GM18499 (cell line): Measurements from ENCODE around the gene INAFM2.

Experiments
- ATAC-seq: cut with Tn5 transposase; IDR thresholded peaks from one replicate; pipeline ENCODE4 v1.9.1; 2021; ENCODE audit warnings: moderate number of reproducible peaks; ENCODE audit not compliant: insufficient read depth, unreplicated experiment

Gene INAFM2

DNA sequence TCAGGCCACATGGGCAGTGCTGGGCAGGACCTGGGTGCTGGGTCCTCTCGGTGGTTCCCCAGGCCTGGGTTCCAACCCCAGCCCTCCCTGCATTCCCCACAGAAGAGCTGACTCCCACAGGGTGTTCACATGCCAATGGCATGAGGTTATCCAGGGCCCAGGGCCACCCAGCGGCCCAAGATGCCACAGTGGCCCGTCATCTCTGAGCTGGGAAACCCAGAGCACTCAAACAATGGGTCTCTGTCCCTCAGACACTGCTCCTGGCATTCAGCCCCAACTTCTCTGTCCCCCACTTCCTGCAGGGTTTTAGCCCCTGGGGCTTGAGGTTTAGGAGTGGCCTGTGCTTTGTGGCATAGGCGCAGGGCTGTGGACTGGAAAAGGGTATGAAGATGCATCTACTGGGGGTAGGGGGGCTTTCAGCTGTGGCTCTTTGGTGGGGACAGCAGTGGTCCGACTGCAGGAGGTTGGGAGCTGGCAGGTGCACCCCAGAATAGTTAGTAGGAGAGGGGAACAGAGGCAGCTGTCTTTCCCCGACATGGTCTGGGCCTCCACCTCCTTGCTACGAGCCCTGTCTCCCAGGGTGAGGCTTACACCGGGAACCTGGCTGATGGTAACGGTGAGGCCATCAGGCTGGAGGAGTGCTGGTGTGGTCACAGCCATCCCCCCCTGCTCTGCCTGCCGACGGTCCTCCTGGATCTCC lies 15.6 kb downstream of the INAFM2 start:
- no peak for ATAC-seq

DNA sequence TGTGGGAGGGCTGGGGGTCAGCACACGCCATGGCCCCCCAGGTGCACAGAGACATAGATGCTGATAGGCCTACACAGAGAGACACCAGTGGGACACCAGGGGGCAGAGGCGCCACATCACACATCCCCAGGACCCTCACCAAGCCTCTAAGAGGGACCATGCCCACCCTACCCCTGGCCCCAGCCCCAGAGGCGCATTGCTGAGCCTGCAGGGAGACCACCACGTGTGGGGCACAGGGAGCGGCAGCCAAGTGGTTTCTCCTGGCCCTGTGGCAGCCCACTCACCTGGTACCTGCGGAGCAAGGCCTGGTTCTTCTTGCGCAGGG lies 16.1 kb downstream of the INAFM2 start:
- no peak for ATAC-seq

DNA sequence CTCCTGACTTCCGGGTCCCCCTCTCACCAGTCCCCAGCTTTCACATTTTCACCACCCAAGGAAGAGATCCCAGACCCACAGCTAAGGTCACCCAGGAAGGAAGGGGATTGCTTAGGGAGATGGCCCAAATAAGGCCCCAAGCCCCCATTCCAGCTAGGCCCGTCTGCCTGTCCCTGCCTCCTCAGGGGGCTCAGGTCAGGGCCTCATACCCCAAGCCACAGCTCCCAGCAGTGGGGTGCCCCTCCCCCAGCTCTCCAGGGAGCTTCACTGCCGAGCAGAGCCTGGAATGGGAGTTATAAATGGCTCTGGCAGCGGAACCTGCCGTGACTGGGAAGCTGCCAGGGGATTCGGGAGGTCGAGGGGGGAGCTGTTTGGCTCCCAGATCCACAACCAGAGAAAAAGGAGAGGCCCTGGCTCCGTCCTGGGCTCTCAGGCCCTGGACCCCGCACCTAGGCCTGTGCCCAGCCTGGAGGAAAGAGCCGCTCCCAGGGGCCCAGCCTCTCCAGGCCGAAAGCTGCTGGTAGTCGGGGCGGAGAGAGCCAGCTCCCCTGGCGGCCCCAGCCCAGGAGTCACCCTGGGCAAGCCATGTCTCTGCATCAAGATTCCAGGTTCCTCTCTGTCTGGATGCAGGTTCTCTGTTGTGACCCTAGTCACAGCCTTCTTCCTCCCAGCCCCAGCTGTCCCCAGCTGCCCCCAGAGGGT lies 16.7 kb downstream of the INAFM2 start:
- ATAC-seq, result no peak

DNA sequence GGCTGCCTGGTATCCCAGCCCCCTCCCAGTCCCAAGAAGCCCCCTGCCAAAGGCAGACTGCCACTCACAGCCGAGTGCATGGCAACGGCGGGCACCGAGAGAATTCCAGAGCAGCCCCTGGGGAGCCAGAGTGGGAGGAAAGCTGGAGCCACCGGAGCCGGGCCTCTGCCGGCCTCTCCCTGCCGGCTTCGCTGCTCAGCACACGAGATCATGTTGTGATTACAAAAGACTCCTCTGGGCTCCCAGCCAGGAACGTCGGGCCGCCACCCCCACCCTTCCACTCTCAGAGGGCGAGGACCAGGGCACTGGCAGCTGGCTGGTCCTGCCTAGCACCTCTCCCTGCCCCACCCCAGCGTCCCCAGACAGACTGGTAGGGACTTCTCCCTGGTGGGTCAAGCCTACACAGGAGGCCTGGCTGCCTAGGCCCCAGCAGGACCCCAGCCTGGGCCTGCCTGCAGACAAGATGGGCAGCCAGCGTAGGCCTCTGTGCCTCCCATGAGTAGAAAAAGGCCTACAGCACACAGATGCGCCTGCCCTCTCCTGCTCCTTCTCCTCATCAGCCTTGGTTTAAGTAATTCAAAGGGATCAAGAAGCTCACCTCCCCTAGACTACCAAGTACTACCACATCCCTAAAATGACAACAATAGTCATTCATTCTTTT lies 17.4 kb downstream of the INAFM2 start, which contains the start of gene CCDC9B:
Gene CCDC9B (minus strand): TSS at position 200 of the 661 bp plus-strand sequence. CDS start 120 bp downstream, at position 80.
- no peak for ATAC-seq

DNA sequence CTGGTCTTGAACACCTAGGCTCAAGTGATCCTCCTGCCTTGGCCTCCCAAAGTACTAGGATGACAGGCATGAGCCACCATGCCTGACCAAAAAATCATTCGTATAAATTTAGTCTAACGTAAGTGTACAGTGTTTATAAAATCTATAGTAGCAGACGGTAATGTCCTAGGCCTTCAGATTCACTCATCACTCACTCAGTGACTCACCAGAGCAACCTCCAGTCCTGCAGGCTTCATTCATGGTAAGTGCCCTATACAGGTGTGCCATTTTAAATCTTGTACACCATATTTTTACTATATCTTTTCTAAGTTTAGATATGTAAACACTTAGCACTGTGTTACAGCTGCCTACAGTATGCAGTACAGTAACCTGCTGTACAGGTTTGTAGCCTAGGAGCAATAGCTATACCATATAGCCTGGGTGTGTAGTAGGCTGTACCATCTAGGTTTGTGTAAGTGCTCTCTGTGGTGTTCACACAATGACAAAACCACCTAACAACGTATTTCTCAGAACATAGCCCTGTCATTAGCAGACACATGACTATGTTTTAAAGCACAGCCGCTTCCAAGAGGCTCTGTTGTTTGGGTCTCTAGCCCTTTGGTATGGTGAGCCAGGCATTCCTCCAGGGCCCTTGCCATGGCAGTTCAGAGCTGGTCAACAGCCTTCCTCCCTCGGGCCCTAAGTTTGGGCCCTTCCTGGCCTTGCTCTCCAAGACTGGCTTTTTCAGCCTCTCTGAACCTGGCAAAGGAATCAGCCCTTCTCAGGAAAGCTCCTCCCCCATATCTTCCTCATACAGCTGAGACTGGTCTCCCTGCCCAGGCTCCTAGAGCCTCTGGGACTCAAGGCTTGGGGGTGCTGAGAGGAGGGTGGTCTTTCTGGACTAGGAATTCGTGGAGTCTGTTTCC lies 19.2 kb downstream of the INAFM2 start:
- ATAC-seq, result no peak

DNA sequence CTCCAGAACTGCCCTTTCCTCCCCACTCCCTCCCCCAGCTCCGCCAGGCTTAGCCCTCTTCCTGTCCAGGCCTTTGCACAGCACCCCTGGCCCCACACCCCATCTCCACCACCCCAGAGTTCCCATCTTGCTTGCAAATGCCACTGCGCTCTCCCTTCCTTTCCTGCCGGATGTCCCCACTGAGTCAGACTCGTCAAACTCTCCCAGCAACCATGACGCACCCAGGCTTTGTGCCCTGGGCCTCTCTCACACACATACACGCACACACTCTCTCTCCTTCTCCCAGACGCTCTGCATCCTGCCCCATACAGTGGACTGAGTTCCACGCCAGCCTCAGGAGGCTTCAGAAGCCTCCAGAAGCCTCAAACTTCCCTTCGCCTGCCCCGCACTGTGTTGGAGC lies 20.0 kb downstream of the INAFM2 start:
- ATAC-seq, result no peak

DNA sequence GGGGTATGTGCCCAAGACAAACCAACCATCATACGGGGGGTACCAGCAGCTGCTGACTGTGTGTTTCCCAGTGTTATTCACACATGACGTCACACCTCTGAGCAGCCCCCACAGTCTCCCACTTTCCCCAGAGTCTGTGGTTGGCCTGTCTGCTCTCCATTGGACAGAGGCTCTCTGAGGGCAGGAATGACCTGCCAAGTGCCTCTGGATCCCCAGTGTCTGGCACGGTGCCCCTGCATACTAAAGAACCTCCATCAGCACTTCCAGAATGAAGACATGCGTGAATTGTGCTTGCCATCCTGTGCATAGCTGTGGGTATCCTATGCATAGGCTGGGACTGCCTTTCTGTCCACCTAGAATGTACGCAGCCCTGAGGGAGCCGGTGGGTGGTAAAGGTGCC lies 20.7 kb downstream of the INAFM2 start:
- ATAC-seq, result no peak

DNA sequence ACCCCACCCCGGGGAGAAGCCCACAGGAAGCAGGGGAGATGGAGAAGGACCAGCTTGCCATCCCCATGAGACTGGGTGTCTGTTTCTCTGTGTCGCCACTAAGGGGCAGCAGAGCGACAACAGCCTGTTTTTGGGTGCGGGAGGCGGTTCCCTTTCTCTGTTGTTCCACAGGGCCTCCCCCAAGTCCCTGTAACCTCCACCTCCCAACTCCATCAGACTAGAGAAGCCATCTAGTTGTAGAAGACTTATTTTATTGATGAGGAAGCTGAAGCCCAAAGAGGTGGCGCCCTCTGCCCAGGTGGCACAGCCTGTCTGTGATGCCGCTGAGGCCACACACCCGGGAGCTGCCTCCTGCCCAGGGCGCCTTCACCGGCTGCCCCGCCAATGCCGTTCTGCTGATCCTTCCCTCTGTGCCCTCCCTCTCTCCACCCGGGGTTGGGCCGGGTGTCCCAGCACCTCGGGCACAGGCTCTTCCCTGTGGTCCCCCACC lies 21.2 kb downstream of the INAFM2 start:
- no peak for ATAC-seq

DNA sequence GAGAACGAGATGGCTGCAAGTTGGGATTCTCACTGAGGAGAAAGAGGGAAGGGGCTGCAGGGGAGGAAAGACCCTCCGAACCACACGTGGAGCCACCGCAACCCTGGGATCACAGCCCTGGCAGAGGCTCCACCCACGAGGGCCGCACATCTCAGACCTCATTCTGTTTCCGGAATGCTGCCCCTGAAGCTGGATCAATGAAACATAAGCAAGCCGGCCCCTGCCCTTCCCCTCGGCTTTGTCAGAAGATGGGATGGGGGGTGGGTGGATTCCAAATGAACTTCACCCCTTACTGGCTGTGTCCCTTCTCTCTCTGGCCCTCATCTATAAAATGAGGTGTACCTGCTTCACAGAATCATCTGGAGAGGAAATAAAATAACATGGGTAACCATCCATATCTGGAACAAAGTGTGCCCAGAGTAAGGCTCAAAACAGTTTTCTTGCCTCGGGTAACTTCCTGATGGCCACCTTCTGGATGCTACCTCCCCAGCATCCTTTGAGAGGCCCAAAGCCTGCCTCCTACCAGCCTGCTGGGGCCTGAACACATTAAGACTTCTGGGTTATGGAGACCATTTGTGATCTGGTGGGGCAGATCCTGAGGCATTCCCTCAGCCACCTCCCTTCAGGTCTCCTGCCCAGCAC lies 21.9 kb downstream of the INAFM2 start:
- ATAC-seq, result no peak

DNA sequence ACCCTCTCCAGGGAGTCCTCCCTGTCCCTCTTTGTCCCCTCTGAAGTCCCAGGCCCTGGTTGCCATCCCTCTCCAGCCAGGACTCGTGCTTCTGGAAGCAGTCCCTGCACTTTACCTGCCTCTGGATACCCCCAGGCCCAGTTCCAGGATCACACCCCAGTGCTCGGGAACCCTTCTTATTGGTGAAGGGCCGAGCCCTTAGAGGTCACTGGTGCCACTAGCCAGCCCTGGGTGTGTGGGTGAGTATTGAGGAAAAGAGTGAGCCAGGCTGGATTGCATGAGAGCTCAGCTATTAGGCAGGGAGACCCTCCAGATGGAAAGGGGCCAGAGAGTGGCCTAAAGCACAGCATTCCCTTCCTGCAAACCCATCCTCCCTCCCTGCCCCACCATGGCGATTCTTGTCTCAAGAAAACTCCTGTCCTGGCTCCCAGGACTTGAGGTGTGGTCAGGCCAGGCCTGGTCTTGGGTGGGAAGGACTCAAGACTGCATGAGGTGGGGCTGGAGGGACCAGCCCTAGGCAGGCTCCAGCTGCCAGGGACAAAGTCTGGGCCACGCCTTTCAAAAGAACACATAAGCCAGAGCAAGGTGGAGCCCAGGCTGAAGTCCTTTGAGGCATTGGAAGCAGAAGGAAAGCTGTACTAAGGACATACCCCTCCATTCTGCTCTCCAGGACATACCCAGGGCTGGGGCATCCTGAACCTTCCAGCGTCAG lies 22.5 kb downstream of the INAFM2 start:
- no peak for ATAC-seq

DNA sequence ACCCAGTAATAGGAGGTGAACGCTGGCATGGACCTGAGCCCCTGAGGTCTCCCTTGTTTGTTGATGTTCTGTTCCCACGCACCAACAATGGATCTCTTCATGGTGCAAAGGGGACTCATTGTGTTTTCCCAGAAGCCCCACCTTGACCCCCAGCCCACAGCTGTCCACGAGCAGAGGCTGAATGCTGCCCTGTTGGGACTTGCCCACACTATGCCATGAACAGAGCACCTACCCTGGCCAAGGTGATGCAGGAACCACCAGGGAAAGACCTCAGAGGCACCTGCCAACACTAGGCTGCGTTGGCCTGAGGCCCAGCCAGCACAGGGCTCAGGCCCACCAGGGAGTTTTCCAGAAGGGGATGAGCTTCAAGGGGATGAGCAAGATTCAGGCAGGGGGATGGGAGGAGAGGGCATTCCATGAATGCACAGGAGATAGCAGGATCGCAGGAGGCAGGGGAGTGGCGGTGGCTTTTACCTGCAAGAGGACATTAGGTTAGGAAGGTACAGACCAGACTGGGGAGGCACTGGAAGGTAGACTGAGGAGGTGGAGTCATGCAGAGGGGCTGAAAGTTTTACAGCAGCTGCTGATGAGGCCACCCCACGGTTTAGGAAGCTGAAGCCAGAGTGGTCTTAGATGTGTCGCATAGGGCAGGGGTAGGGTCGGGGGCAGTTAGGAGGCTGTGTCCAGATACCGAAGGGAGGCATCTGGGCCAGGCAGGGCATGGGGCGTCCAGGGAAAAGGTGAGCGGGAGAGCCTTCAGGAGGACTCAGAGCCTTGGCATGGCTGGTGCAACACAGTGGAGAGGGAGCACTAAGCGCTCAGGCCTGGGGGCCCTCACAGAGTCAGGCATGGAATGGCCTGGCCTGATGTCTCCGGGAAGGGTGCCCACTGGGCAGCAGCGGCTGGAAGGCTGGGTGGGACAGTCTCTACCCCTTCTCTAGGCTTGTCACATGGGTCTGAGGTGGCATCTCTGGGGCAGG lies 23.4 kb downstream of the INAFM2 start:
- no peak for ATAC-seq

DNA sequence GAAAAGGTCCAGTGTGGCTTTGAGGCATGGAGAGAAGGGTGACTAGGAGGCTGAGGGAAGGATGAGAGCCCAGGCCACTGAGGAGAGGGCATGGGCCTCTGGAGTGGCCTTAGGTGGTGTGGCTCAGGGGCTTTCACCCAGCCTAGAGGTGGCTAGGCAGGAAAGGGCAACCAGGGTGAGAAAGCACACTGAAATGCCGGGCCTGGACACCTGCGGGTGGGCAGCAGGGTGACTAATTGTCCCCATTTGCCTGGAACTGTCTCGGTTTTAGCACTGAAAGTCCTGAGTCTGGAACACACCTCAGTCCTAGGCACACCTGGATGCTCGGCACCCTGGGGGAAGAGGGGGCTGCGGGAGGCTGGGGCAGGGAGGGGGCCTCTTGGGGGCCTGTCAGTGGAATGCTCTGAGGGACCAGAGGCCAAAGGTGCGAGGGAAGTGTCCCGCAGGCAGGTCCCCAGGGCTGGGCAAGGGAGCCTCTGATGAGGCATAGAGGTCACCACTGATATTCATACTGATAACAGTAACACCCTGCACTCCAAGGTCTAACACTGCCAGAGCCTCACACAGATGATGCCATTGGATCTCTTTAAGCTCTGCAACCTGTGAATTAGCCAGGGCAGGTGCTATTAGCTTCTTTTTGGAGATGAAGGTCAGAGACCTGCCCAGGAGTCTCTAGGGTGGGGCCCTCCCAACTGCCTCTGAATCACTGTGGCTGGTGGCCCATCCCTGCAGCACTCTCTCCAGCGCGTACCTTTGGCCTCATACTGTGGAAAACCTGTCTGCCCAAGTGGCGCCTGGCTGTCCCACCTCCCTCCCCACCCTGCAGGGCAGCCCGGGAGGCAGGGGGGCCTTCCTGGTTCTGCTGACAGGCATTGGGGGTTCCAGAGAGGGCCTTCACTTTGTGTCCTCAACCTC lies 24.3 kb downstream of the INAFM2 start:
- ATAC-seq, result no peak

DNA sequence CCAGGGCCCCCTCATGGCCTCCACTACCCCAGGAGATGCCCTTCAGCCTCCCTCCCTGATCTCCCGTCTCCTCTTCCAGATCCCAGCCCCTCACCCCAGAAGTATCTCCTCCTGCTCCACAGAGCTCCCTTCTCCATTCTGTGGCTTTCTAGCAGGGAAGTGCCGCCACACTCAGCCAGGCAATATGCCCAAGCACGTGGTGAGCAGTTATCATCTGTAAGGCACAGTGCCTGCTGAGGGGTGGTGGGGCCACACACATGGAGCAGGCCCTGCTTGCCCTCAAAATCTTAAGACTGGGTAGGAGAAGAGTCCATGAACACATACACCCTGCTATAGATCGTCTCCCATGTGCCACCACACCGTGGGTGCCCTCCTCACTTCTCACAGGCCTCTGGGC lies 25.0 kb downstream of the INAFM2 start:
- no peak for ATAC-seq

DNA sequence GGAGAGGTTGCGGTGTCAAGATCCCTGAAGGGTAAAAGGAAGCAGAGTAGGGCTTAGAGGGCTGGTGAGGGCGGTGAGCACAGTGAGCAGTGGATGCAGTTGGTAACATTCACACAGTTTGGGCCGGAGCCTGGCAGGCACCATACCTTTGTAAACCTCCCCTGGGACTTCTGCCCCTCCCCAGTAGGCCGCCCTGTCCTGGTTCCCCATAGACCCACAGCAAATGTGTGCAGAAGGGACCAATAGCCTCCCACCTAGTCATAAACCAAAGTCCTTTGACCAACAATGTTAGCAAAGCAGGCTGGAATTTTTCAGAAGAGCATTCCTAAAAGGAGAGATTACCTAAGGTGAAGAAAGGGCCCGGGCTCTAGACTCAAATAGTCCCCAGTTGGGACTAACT lies 25.7 kb downstream of the INAFM2 start:
- no peak for ATAC-seq

DNA sequence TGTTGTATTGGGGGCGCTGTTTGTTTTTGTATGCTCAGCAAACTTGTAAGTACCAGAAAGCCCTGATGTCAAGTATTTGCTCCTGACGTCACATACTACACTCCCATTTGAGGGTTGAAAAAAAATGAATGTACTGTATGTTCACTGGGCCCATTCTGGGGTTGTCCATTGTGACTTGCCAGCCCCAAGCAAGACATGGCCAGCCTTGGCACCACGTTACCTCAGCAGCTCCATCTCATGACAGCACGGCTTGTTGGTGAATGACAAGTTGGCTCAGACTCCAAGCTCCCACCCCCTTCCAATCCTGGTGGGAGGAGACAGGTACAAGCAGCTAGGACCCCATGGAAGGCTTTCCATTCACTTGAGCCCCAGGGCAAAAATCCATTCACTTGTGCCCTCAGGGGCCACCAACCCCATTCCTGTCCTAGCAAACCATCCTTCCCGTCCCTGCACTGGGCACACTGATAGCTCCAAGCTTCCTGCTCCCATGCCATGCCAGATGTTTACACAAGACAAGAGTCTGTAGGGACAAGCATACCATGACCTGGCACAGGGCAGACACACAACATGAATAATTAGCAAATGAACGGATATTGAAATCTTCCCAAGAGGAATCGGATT lies 28.9 kb downstream of the INAFM2 start:
- ATAC-seq, result no peak

DNA sequence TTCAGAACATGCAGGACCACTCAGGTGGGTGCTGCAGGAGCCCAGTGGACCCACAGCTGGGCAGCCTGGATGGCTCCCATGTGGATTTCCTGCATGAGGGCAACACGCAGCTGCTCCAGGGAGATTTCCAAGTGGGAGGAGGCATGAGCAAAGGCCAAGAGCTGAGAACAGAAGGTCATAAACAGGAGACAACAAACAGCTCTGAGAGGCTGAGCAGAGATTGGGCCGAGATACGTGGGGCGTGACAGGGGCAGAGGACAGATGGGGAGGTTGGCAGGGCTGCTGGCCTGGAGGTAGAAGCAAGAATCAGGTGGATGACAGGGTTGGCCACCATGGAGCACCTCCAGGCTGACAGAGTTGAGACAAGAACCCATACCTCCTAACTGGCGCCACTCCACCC lies 30.2 kb downstream of the INAFM2 start:
- no peak for ATAC-seq
